ENCODE results near the gene KDM4F. TPM values are rescaled to one million over a fixed set of nuclear protein-coding genes. Genes with fewer than 3 reads are reported as not detected.

KDM4F gene
- polyA plus RNA-seq, 1 donor from 2014 or later = not detected

DNA sequence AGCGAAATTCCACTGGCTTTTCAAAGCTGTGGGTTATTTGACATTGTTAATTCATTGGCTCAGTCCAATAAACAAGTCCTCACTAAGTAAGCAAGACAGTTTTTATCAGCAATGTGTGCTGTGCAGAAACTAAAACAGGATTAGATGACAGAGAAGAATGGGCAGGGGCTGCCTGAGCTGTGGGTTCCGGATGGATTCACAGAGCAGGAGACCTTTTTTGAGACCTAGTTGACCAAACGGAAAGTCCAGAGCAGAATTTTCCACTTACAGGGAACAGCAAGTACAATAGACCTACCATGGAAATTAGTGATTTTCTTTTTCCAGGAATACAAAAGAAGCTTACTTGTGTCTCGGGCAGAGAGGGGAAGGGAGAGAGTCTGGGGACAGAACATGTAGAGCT is 5.2 kb upstream of the KDM4F start:
- no peaks in the 10 kb centered on the region for H3K79me2 ChIP-seq (replicated peaks; ENCODE audit: insufficient read depth, low read length)
- no peaks in the 10 kb centered on the region for H3F3A ChIP-seq (ENCODE audit: insufficient read depth, low read length, poor library complexity, severe bottlenecking)
- H3K27ac ChIP-seq (ENCODE audit: low read length) = no peak overlapping the region
- H3K4me2 ChIP-seq (ENCODE audit: low read length) = no peak overlapping the region
- no peak overlapping the region for H2AFZ ChIP-seq (ENCODE audit: low read depth, low read length)
- no peak overlapping the region for H3K4me3 ChIP-seq (ENCODE audit: low read length)
- no peaks in the 10 kb centered on the region for H3K9me3 ChIP-seq (ENCODE audit: low read length)
- no peak overlapping the region for H3K9ac ChIP-seq (ENCODE audit: low read length)
- no peaks in the 10 kb centered on the region for H3K27me3 ChIP-seq (ENCODE audit: insufficient read depth, low read depth, low read length)
- no peak for TF ChIP-seq RAD21 (conservative IDR thresholded peaks at IDR 0.05)
- TF ChIP-seq REST (IDR thresholded peaks at IDR 0.05; ENCODE audit: borderline replicate concordance) = no peak
- TF ChIP-seq POLR2AphosphoS5 (IDR thresholded peaks at IDR 0.05) = no peak
- no peak for TF ChIP-seq SMC3 (conservative IDR thresholded peaks at IDR 0.05; ENCODE audit: poor library complexity)
- TF ChIP-seq CTCF (IDR thresholded peaks at IDR 0.05; ENCODE audit: poor library complexity, severe bottlenecking) = no peak
- TF ChIP-seq MXI1 (conservative IDR thresholded peaks at IDR 0.05; ENCODE audit: poor library complexity, severe bottlenecking) = no peak
- no peak for TF ChIP-seq EP300 (conservative IDR thresholded peaks at IDR 0.05; ENCODE audit: poor library complexity, severe bottlenecking)
- no peak for TF ChIP-seq TAF1 (IDR thresholded peaks at IDR 0.05; ENCODE audit: low read depth)
- no peak for TF ChIP-seq EZH2 (IDR thresholded peaks at IDR 0.05; ENCODE audit: borderline replicate concordance, insufficient read depth, low read length, poor library complexity, severe bottlenecking)
- no peaks in the 10 kb centered on the region for H4K20me1 ChIP-seq (ENCODE audit: insufficient read depth)
- no peaks in the 10 kb centered on the region for H3K36me3 ChIP-seq (ENCODE audit: insufficient read depth, low read length)
- no peaks in the 10 kb centered on the region for H3K9me2 ChIP-seq (ENCODE audit: insufficient read depth, low read length)

DNA sequence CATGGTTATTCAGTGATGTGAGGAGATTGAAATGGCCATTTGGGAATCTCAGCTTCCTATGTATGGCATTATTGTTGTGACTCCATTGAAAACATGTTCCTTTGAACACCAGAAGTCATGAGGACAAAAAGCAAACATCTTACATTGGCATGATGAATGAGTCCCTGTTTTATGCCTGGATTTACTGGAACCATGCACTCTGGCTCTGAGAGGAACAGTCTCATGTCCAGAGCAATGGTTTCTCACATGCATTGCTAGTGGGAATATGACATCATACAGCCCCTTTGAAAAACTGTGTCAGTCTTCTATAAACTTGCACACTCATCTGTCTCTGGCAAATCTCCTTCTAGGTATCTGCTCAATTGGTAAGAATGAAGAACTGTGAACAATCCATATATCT is 3.4 kb upstream of the KDM4F start:
- no peaks in the 10 kb centered on the region for H3K9me2 ChIP-seq (ENCODE audit: insufficient read depth, low read length)
- H4K20me1 ChIP-seq (ENCODE audit: insufficient read depth) = no peaks in the 10 kb centered on the region
- H3K79me2 ChIP-seq (replicated peaks; ENCODE audit: insufficient read depth, low read length) = no peaks in the 10 kb centered on the region
- no peak for TF ChIP-seq POLR2AphosphoS5 (IDR thresholded peaks at IDR 0.05)
- TF ChIP-seq TAF1 (IDR thresholded peaks at IDR 0.05; ENCODE audit: low read depth) = no peak
- no peak for TF ChIP-seq SMC3 (conservative IDR thresholded peaks at IDR 0.05; ENCODE audit: poor library complexity)
- no peak for TF ChIP-seq REST (IDR thresholded peaks at IDR 0.05; ENCODE audit: borderline replicate concordance)
- no peak for TF ChIP-seq EZH2 (IDR thresholded peaks at IDR 0.05; ENCODE audit: borderline replicate concordance, insufficient read depth, low read length, poor library complexity, severe bottlenecking)
- no peak for TF ChIP-seq RAD21 (conservative IDR thresholded peaks at IDR 0.05)
- no peak overlapping the region for H3K4me3 ChIP-seq (ENCODE audit: low read length)
- no peaks in the 10 kb centered on the region for H3K9me3 ChIP-seq (ENCODE audit: low read length)
- H3K4me2 ChIP-seq (ENCODE audit: low read length) = no peak overlapping the region
- no peaks in the 10 kb centered on the region for H3F3A ChIP-seq (ENCODE audit: insufficient read depth, low read length, poor library complexity, severe bottlenecking)
- H3K9ac ChIP-seq (ENCODE audit: low read length) = no peak overlapping the region
- no peaks in the 10 kb centered on the region for H3K27me3 ChIP-seq (ENCODE audit: insufficient read depth, low read depth, low read length)
- no peak overlapping the region for H3K27ac ChIP-seq (ENCODE audit: low read length)
- H2AFZ ChIP-seq (ENCODE audit: low read depth, low read length) = no peak overlapping the region
- H3K36me3 ChIP-seq (ENCODE audit: insufficient read depth, low read length) = no peaks in the 10 kb centered on the region

Measured in neural cell (in vitro differentiated cells).